ENCODE results near the gene MTARC2.

GRCh38 chr1:220797044-220797443 lies 48.9 kb downstream of the MTARC2 start:
- no peak for TF ChIP-seq POLR2A (IDR thresholded peaks at IDR 0.05; ENCODE audit: low read depth, low read length)
- no peak for TF ChIP-seq CTCF (conservative IDR thresholded peaks at IDR 0.05; ENCODE audit: low read depth, low read length)
- TF ChIP-seq RAD21 (IDR thresholded peaks at IDR 0.05; ENCODE audit: low read length): no peak
- TF ChIP-seq RCOR1 (IDR thresholded peaks at IDR 0.05; ENCODE audit: insufficient replicate concordance, low read length): no peak
- no peak for TF ChIP-seq FOS (IDR thresholded peaks at IDR 0.05; ENCODE audit: low read depth, low read length)
- no peak for TF ChIP-seq BHLHE40 (IDR thresholded peaks at IDR 0.05; ENCODE audit: low read depth, low read length)
- TF ChIP-seq MAFK (IDR thresholded peaks at IDR 0.05; ENCODE audit: low read depth, low read length): no peak
- no peak for TF ChIP-seq RFX5 (IDR thresholded peaks at IDR 0.05; ENCODE audit: low read depth, low read length)
- no peak for TF ChIP-seq USF2 (IDR thresholded peaks at IDR 0.05; ENCODE audit: low read depth, low read length)
